HCT116 (cell line): ENCODE results near the gene AUTS2. TPM values are rescaled to one million over a fixed set of nuclear protein-coding genes. Genes with fewer than 3 reads are reported as not detected.

Experiments used
- ATAC-seq: fragments of 200-7000 bp; cut with Tn5 transposase; 2 replicates; pipeline ENCODE4 v1.9.1; 2020; ENCODE audit warnings: mild to moderate bottlenecking, moderate library complexity
- BruUV-seq: library from RNA; stranded (reverse); fragments of 400-500 nt; replicated peaks from 2 replicates; lab custom pipeline; 2021; lab: Mats Ljungman, UMichigan
- CTCF ChIA-PET: fragments of 300-600 bp; sonication (Branson Sonifier 250); formaldehyde crosslinking; loops from one replicate; lab custom pipeline; 2021; ENCODE audit warnings: antibody characterized with exemption; lab: Charles Lee
- POLR2A ChIA-PET: fragments of 300-600, 350-600 bp; sonication (Branson Sonifier 250); formaldehyde crosslinking; loops from one replicate; lab custom pipeline; 2021; ENCODE audit warnings: antibody characterized with exemption; lab: Charles Lee
- RAD21 ChIA-PET, 2 experiments: fragments of 300-600 bp; sonication (Branson Sonifier 250); formaldehyde crosslinking; loops; one replicate each; lab custom pipeline; 2023; ENCODE audit warnings: low total read pairs in 2 of 2; ENCODE audit not compliant: uncharacterized antibody in 2 of 2, unreplicated experiment in 2 of 2, low non-redundant PET in 1 of 2; lab: Charles Lee
- DNase-seq: peaks from one replicate; pipeline ENCODE4 v3.0.0-alpha.2; 2010; ENCODE audit warnings: low read depth, low spot score
- H2AFZ ChIP-seq: fragments of 200-600 bp; shearing (Covaris generic), sonication (generic); 2 replicates; pipeline ENCODE4 v1.6.1; 2017; ENCODE audit warnings: low read depth, mixed run types, mixed read lengths, antibody characterized with exemption, low read length; ENCODE audit not compliant: poor library complexity, severe bottlenecking
- H3K27ac ChIP-seq: 2 replicates; pipeline ENCODE4 v1.5.1; 2012; ENCODE audit warnings: low read depth, low read length
- H3K27me3 ChIP-seq: fragments of 200-600 bp; sonication (generic); 2 replicates; pipeline ENCODE4 v1.6.1; 2016; ENCODE audit warnings: mixed run types, low read length, mixed read lengths; ENCODE audit not compliant: insufficient read depth
- H3K36me3 ChIP-seq, 2 experiments: fragments of 200-500 bp in 1 of 2; fragments of 200-600 bp in 1 of 2; sonication (Bioruptor generic) in 1 of 2; sonication (generic) in 1 of 2; 2 replicates each; pipeline versions ENCODE4 v1.5.1 to v1.6.1; 2014 to 2016; ENCODE audit warnings: low read length in 2 of 2, inconsistent platforms in 1 of 2, mixed read lengths in 1 of 2, mixed run types in 1 of 2; ENCODE audit not compliant: insufficient read depth in 2 of 2, control insufficient read depth in 1 of 2
- H3K4me1 ChIP-seq, 2 experiments: fragments of 200-600 bp in 1 of 2; sonication (generic) in 1 of 2; 2 replicates each; pipeline versions ENCODE4 v1.5.1 to v1.6.1; 2012 to 2017; ENCODE audit warnings: low read length in 2 of 2, inconsistent platforms in 1 of 2, mild to moderate bottlenecking in 1 of 2, mixed read lengths in 1 of 2, mixed run types in 1 of 2, moderate library complexity in 1 of 2; ENCODE audit not compliant: insufficient read depth in 2 of 2, control insufficient read depth in 1 of 2
- H3K4me2 ChIP-seq: fragments of 200-600 bp; sonication (generic); 2 replicates; pipeline ENCODE4 v1.6.1; 2017; ENCODE audit warnings: mixed run types, low read length, mixed read lengths
- H3K4me3 ChIP-seq, 2 experiments: fragments of 200-600 bp in 1 of 2; sonication (generic) in 1 of 2; replicated peaks in 1 of 2; 2 replicates each; pipeline ENCODE4 v1.5.1; 2011 to 2016; ENCODE audit warnings: low read length in 2 of 2, control low read depth in 1 of 2, low read depth in 1 of 2, mild to moderate bottlenecking in 1 of 2, mixed read lengths in 1 of 2, mixed run types in 1 of 2
- H3K79me2 ChIP-seq: fragments of 200-600 bp; sonication (generic); 2 replicates; pipeline ENCODE4 v1.6.1; 2017; ENCODE audit warnings: mild to moderate bottlenecking, mixed run types, low read length, moderate library complexity, mixed read lengths; ENCODE audit not compliant: insufficient read depth
- H3K9ac ChIP-seq: fragments of 200-600 bp; sonication (generic); 2 replicates; pipeline ENCODE4 v1.6.1; 2016; ENCODE audit warnings: low read length, mixed read lengths
- H3K9me2 ChIP-seq: fragments of 200-600 bp; sonication (generic), shearing (Covaris generic); 2 replicates; pipeline ENCODE4 v1.6.1; 2017; ENCODE audit warnings: mixed run types, mild to moderate bottlenecking, moderate library complexity; ENCODE audit not compliant: insufficient read depth
- H3K9me3 ChIP-seq, 2 experiments: fragments of 200-500 bp in 1 of 2; fragments of 200-600 bp in 1 of 2; sonication (Bioruptor generic) in 1 of 2; sonication (generic) in 1 of 2; 2 replicates each; pipeline ENCODE4 v1.6.1; 2014 to 2017; ENCODE audit warnings: low read length in 2 of 2, mixed read lengths in 2 of 2, inconsistent platforms in 1 of 2, low read depth in 1 of 2, mild to moderate bottlenecking in 1 of 2, mixed run types in 1 of 2, moderate library complexity in 1 of 2; ENCODE audit not compliant: control insufficient read depth in 1 of 2, insufficient read depth in 1 of 2
- H4K20me1 ChIP-seq: fragments of 200-600 bp; sonication (generic), shearing (Covaris generic); 2 replicates; pipeline ENCODE4 v1.6.1; 2017; ENCODE audit warnings: mixed run types, mild to moderate bottlenecking, moderate library complexity; ENCODE audit not compliant: insufficient read depth
- ATF3 ChIP-seq: IDR thresholded peaks from 2 replicates; pipeline ENCODE4 v1.6.1; 2012
- CBX3 ChIP-seq: IDR thresholded peaks from 2 replicates; pipeline ENCODE4 v1.6.1; 2012; ENCODE audit warnings: low read depth
- CTCF ChIP-seq, 3 experiments: fragments of 200-600 bp in 1 of 3; sonication (generic) in 1 of 3; IDR thresholded peaks in 2 of 3; conservative IDR thresholded peaks in 1 of 3; 2 replicates each; pipeline ENCODE4 v1.5.1; 2012 to 2017; ENCODE audit warnings: low read depth in 2 of 3, low read length in 2 of 3, antibody characterized with exemption in 1 of 3, borderline replicate concordance in 1 of 3, control low read depth in 1 of 3, mild to moderate bottlenecking in 1 of 3, mixed read lengths in 1 of 3, mixed run types in 1 of 3, moderate library complexity in 1 of 3; ENCODE audit not compliant: insufficient read depth in 1 of 3
- EZH2 ChIP-seq: fragments of 200-600 bp; sonication (generic); IDR thresholded peaks from 2 replicates; pipeline ENCODE4 v1.6.1; 2017; ENCODE audit warnings: antibody characterized with exemption, mixed run types
- EZH2phosphoT487 ChIP-seq: fragments of 200-600 bp; IDR thresholded peaks from 2 replicates; pipeline ENCODE4 v1.6.1; 2018; ENCODE audit warnings: antibody characterized with exemption, borderline replicate concordance
- POLR2A ChIP-seq: IDR thresholded peaks from 2 replicates; pipeline ENCODE4 v1.7.0; 2011; ENCODE audit warnings: borderline replicate concordance; ENCODE audit not compliant: insufficient read depth, insufficient read length; ENCODE audit errors: extremely low read depth
- RAD21 ChIP-seq: IDR thresholded peaks from 2 replicates; pipeline ENCODE4 v1.6.1; 2012; ENCODE audit warnings: low read depth, mild to moderate bottlenecking
- REST ChIP-seq: IDR thresholded peaks from 2 replicates; pipeline ENCODE4 v1.6.1; 2012; ENCODE audit warnings: low read depth
- SP1 ChIP-seq: IDR thresholded peaks from 2 replicates; pipeline ENCODE4 v1.6.1; 2012; ENCODE audit warnings: low read depth
- SRF ChIP-seq: IDR thresholded peaks from 2 replicates; pipeline ENCODE4 v1.6.1; 2012; ENCODE audit warnings: low read depth
- TCF7L2 ChIP-seq: IDR thresholded peaks from 2 replicates; pipeline ENCODE4 v1.7.0; 2011; ENCODE audit warnings: borderline replicate concordance, inconsistent platforms; ENCODE audit not compliant: insufficient read depth, insufficient read length; ENCODE audit errors: extremely low read depth
- ZFX ChIP-seq: fragments of 450-650 bp; IDR thresholded peaks from 2 replicates; pipeline ENCODE4 v1.6.1; 2017
- ZNF274 ChIP-seq: fragments of 200-500 bp; sonication (Bioruptor generic); IDR thresholded peaks from 2 replicates; pipeline ENCODE4 v1.6.1; 2014; ENCODE audit warnings: mild to moderate bottlenecking, low read depth, low read length, inconsistent platforms
- intact Hi-C: fragments of 100-400 bp; cut with micrococcal nuclease; formaldehyde crosslinking; loops from 2 replicates; pipeline ENCODE4 v1.10.0; 2022
- total RNA-seq: library from RNA; stranded (reverse); gene quantifications from one replicate; pipeline ENCODE4 v1.2.1, GENCODE V29; 2021; ENCODE audit not compliant: unreplicated experiment

The AUTS2 gene
- total RNA-seq, 1 experiment from 2014 or later: 0.93 TPM

GRCh38 chr7:70752794-70753241, 1154.5 kb downstream of the AUTS2 start:
- Histone ChIP-seq H3K27me3 (no peaks in the 10 kb centered on the region), H3K4me2 (no peak overlapping the region), H3K4me1 (no peaks in the 10 kb centered on the region), H2AFZ (no peak overlapping the region), H3K4me3 (no peak overlapping the region), H3K36me3 (no peaks in the 10 kb centered on the region), H3K79me2 (no peaks in the 10 kb centered on the region), H3K9ac (no peak overlapping the region), H3K9me2 (no peaks in the 10 kb centered on the region), H3K27ac (no peak overlapping the region), H3K9me3 (peaks cover 3 to 30% of the 10 kb centered on the region in 2 experiments; a peak in 2 of 4 replicates), H4K20me1 (no peaks in the 10 kb centered on the region)
- intact Hi-C loops: no loop called here
- TF ChIP-seq POLR2A (no peak), SRF (no peak), SP1 (no peak), EZH2phosphoT487 (no peak), ATF3 (no peak), CBX3 (no peak), EZH2 (no peak), CTCF (IDR thresholded peaks at IDR 0.05 in 2 of 3, conservative IDR thresholded peaks at IDR 0.05 in 1 of 3; ENCODE audit: borderline replicate concordance in 1 of 3, insufficient read depth in 1 of 3, low read depth in 2 of 3, low read length in 2 of 3) (no peak), ZNF274 (no peak), ZFX (no peak), RAD21 (no peak), TCF7L2 (no peak), REST (no peak)
- ATAC-seq (no peak), DNase-seq (no peak)
- ChIA-PET CTCF (no interaction called here), RAD21 (no interaction called here), POLR2A (no interaction called here)
- no TSS peak for BruUV-seq
